ENCODE data around the gene LNX2. TPM values are rescaled to one million over a fixed set of nuclear protein-coding genes. Genes with fewer than 3 reads are reported as not detected.

LNX2 gene
- total RNA-seq, 1 donor from 2014 or later, result 13.5 TPM

GRCh38 chr13:27500806-27501534 is 119.4 kb downstream of the LNX2 start:
- ATAC-seq, result no peak

GRCh38 chr13:27497563-27498230 is 122.6 kb downstream of the LNX2 start:
- ATAC-seq, result no peak

GRCh38 chr13:27496536-27497273 is 123.6 kb downstream of the LNX2 start:
- no peak for ATAC-seq

GRCh38 chr13:27496006-27496405 is 124.3 kb downstream of the LNX2 start:
- ATAC-seq, result no peak

Other genes starting within 250 kb of the LNX2 start
- gene GTF3A, start 195.9 kb downstream of the LNX2 start, total RNA-seq, result 71.1 TPM
- 36.0 TPM for gene MTIF3, start 170.0 kb downstream of the LNX2 start, total RNA-seq
- 121 TPM for gene POLR1D, start 1.4 kb upstream of the LNX2 start, total RNA-seq
- not detected for gene GSX1, start 172.0 kb upstream of the LNX2 start, total RNA-seq

Measured in esophagus mucosa (tissue), 1 donor.